ENCODE data around the gene TMEM184A.
A peak's percentile ranks its signal among the peaks of the same experiment; 100 is the strongest.

TMEM184A gene

DNA sequence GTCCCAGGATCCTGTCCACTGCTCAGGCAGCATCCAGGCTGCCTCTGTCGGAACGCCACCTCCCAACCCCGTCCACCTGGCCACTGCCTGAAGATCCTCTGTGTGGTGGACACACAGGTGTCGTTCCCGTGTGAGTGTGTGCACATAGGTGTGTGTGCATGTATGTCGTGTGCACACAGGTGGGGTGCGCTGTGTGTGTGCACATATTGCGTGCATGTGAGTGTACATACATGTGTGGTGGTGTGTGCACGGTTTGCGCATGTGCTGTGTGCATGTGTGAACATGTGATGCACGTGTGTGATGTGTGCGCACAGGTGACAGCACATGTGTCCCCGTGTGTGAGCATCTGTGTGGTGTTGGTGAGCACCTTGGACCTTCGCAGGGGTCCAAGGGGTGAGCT, 7.1 kb downstream of the TMEM184A start:
- no peak for TF ChIP-seq CTCF (IDR thresholded peaks at IDR 0.05; ENCODE audit: extremely low read depth, insufficient read depth, missing control alignments)
- in situ Hi-C loops (cut with MboI; ENCODE audit: low pct_unique_long_range_greater_than_20kb, low sequenced_read_pairs, unreplicated experiment), result no loop called here
- no peak for DNase-seq (ENCODE audit: low spot score)

- DNase-seq (ENCODE audit: low spot score), result no peak
- in situ Hi-C loops (cut with MboI; ENCODE audit: low pct_unique_long_range_greater_than_20kb, low sequenced_read_pairs, unreplicated experiment), result no loop called here
- TF ChIP-seq CTCF (IDR thresholded peaks at IDR 0.05; ENCODE audit: extremely low read depth, insufficient read depth, missing control alignments), result no peak
Measured at GRCh38 chr7:1548438-1548831, 7.6 kb downstream of the TMEM184A start.

DNA sequence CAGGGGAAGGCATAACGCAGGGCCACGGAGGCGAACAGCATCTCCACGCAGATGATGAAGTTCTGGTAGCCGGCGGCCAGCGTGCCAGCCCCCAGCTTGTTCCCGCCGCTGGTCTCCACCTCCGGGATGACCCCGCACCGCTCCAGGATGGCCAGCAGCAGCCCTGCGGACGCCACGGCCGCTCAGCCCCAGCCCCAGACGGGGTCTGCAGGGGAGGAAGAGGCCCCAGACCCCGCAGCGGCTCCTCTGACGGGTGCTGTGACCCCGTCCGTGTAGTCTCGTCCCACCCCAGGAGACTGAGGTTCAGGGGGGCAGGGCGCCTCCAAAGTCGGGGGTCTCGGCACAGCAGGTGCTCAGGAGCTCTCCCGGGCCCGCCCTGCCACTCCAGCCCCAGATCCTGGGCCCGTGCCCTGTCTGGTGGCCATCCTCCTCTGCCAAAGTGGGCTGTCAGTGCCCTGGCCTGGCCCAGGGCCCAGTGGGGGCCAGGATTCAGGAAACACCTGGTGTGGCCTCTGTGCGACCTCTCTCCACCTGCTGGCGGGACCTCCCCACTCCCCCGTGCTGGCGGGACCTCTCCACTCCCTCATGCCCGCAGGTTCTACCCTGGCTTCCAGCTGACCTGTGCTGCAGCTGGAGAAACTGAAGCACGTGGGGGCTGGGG, 8.1 kb downstream of the TMEM184A start:
- DNase-seq (ENCODE audit: low spot score), result no peak
- TF ChIP-seq CTCF (IDR thresholded peaks at IDR 0.05; ENCODE audit: extremely low read depth, insufficient read depth, missing control alignments), result no peak
- in situ Hi-C loops (cut with MboI; ENCODE audit: low pct_unique_long_range_greater_than_20kb, low sequenced_read_pairs, unreplicated experiment), result no loop called here

- in situ Hi-C loops (cut with MboI; ENCODE audit: low pct_unique_long_range_greater_than_20kb, low sequenced_read_pairs, unreplicated experiment), result no loop called here
- no peak for DNase-seq (ENCODE audit: low spot score)
- TF ChIP-seq CTCF (IDR thresholded peaks at IDR 0.05; ENCODE audit: extremely low read depth, insufficient read depth, missing control alignments), result no peak
Measured at GRCh38 chr7:1546909-1547776, 8.9 kb downstream of the TMEM184A start.

- no peak for TF ChIP-seq CTCF (IDR thresholded peaks at IDR 0.05; ENCODE audit: extremely low read depth, insufficient read depth, missing control alignments)
- in situ Hi-C loops (cut with MboI; ENCODE audit: low pct_unique_long_range_greater_than_20kb, low sequenced_read_pairs, unreplicated experiment), result no loop called here
- no peak for DNase-seq (ENCODE audit: low spot score)
Measured at GRCh38 chr7:1546274-1546908, 9.6 kb downstream of the TMEM184A start.

DNA sequence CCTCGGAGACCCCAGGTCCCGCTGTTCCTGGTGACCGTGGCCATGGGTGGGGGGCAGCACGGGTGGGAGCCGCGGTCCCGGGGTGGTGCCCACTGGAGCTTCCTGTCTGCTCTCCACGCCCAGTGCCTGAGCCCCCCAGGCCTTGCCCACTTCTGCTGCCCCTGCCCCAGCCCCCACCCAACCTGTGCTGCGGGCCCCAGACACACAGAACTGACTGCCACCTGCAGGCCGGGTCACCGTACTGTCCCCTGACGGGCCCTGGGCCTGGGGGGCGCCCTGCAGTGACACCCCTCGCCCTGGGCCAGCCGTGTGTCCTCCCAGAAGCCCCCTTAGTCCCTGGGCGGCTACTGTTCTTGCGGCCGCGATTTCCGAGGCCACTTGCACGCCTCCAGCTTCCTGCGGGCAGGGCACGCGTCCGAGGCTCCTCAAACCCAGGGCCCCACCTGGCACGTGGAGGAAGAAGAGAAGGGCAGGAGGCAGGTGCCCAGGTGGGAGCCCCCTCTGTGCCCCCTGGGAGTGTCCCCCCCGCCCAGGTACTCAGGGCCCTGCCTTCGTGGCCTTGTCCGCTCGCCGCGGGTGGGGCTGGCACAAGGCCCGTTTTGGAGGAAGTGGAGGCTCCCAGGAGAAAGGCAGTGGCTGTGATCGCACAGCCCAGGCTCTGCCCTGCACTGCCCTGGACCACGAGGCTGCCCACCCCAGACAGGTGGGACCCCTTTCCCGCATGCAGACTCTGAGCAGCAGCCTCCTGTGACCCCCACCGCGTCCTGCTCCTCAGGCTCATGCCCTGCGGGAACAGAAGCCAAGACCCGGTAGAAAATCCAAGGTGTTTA, 10.4 kb downstream of the TMEM184A start:
- no peak for DNase-seq (ENCODE audit: low spot score)
- in situ Hi-C loops (cut with MboI; ENCODE audit: low pct_unique_long_range_greater_than_20kb, low sequenced_read_pairs, unreplicated experiment), result no loop called here
- peak; percentile 16 for TF ChIP-seq CTCF (IDR thresholded peaks at IDR 0.05; ENCODE audit: extremely low read depth, insufficient read depth, missing control alignments)

Measured in GM13977 (cell line).